Stimulated activated memory B cell treated with anti-CD40 and anti-IgM and Interleukin-4, amounts not matched to agents 10 μg/mL and 1 μg/mL and 100 μg/mL, for 72 hours (primary cell): ENCODE results near the gene DYNLRB1.

ENCODE experiments used
- ATAC-seq: fragments of 150-1000 bp; cut with Tn5 transposase; 2 replicates; pipeline ENCODE4 v1.10.0; 2021
- H3K27ac Mint-ChIP-seq: one replicate; pipeline ENCODE4 v1.8.0; 2022; ENCODE audit warnings: mild to moderate bottlenecking, mixed read lengths
- H3K27me3 Mint-ChIP-seq: one replicate; pipeline ENCODE4 v1.8.0; 2022; ENCODE audit warnings: mixed read lengths
- H3K36me3 Mint-ChIP-seq: one replicate; pipeline ENCODE4 v1.8.0; 2022; ENCODE audit warnings: mixed read lengths
- H3K4me1 Mint-ChIP-seq: one replicate; pipeline ENCODE4 v1.8.0; 2022; ENCODE audit warnings: mixed read lengths
- H3K4me3 Mint-ChIP-seq: one replicate; pipeline ENCODE4 v1.8.0; 2022; ENCODE audit warnings: mild to moderate bottlenecking, moderate library complexity, mixed read lengths
- H3K9me3 Mint-ChIP-seq: one replicate; pipeline ENCODE4 v1.8.0; 2022; ENCODE audit warnings: mixed read lengths

The DYNLRB1 gene

GRCh38 chr20:34549929-34550305 is 33.7 kb downstream of the DYNLRB1 start:
- H3K36me3 Mint-ChIP-seq: no peaks in the 10 kb centered on the region
- no peak for ATAC-seq
- no peaks in the 10 kb centered on the region for H3K9me3 Mint-ChIP-seq
- H3K27me3 Mint-ChIP-seq: peaks cover 12% of the 10 kb centered on the region
- no peak overlapping the region for H3K27ac Mint-ChIP-seq
- H3K4me1 Mint-ChIP-seq: peaks cover 6% of the 10 kb centered on the region
- no peak overlapping the region for H3K4me3 Mint-ChIP-seq

GRCh38 chr20:34552569-34552968 is 36.3 kb downstream of the DYNLRB1 start:
- Mint-ChIP-seq H3K27ac (peak overlapping the region; percentile 10), H3K9me3 (no peaks in the 10 kb centered on the region), H3K4me1 (peaks cover 6% of the 10 kb centered on the region), H3K27me3 (peaks cover 9% of the 10 kb centered on the region), H3K36me3 (no peaks in the 10 kb centered on the region), H3K4me3 (no peak overlapping the region)
- no peak for ATAC-seq

- Mint-ChIP-seq H3K4me1 (peaks cover 14% of the 10 kb centered on the region), H3K9me3 (no peaks in the 10 kb centered on the region), H3K4me3 (no peak overlapping the region), H3K27me3 (peaks cover under 1% of the 10 kb centered on the region), H3K27ac (no peak overlapping the region), H3K36me3 (no peaks in the 10 kb centered on the region)
- peak; percentile 12 for ATAC-seq
Observed at GRCh38 chr20:34553366-34553867, 37.2 kb downstream of the DYNLRB1 start.

GRCh38 chr20:34557936-34558319 is 41.7 kb downstream of the DYNLRB1 start:
- Mint-ChIP-seq H3K27ac (peak overlapping the region; percentile 89), H3K27me3 (no peaks in the 10 kb centered on the region), H3K4me3 (peak overlapping the region; percentile 87), H3K36me3 (no peaks in the 10 kb centered on the region), H3K4me1 (peaks cover 20% of the 10 kb centered on the region), H3K9me3 (no peaks in the 10 kb centered on the region)
- ATAC-seq: no peak

GRCh38 chr20:34558320-34559218 is 42.3 kb downstream of the DYNLRB1 start, which contains the start of gene MAP1LC3A:
MAP1LC3A (plus strand) TSS chr20:34558718; CDS start chr20:34558869, 151 bp downstream.
- Mint-ChIP-seq H3K4me3 (peak within 1 kb of the TSS; percentile 87), H3K27me3 (no peaks in the 10 kb centered on the region), H3K36me3 (no peaks in the 10 kb centered on the region), H3K4me1 (peaks cover 20% of the 10 kb centered on the region), H3K27ac (peak within 1 kb of the TSS; percentile 89), H3K9me3 (no peaks in the 10 kb centered on the region)
- peak; percentile 78 for ATAC-seq

GRCh38 chr20:34559311-34560140 is 43.3 kb downstream of the DYNLRB1 start:
- ATAC-seq: peak; percentile 31
- Mint-ChIP-seq H3K36me3 (peaks cover 2% of the 10 kb centered on the region), H3K27ac (peak overlapping the region; percentile 48), H3K4me1 (peaks cover 22% of the 10 kb centered on the region), H3K27me3 (no peaks in the 10 kb centered on the region), H3K4me3 (no peak overlapping the region), H3K9me3 (no peaks in the 10 kb centered on the region)

GRCh38 chr20:34560141-34560523 is 43.9 kb downstream of the DYNLRB1 start:
- H3K27me3 Mint-ChIP-seq: no peaks in the 10 kb centered on the region
- ATAC-seq: peak; percentile 3
- H3K27ac Mint-ChIP-seq: peak overlapping the region; percentile 48
- H3K4me3 Mint-ChIP-seq: peak overlapping the region; percentile 27
- H3K36me3 Mint-ChIP-seq: peaks cover 5% of the 10 kb centered on the region
- H3K4me1 Mint-ChIP-seq: peaks cover 26% of the 10 kb centered on the region
- H3K9me3 Mint-ChIP-seq: no peaks in the 10 kb centered on the region

- no peaks in the 10 kb centered on the region for H3K27me3 Mint-ChIP-seq
- H3K27ac Mint-ChIP-seq: peak overlapping the region; percentile 48
- no peaks in the 10 kb centered on the region for H3K9me3 Mint-ChIP-seq
- peaks cover 30% of the 10 kb centered on the region for H3K4me1 Mint-ChIP-seq
- H3K36me3 Mint-ChIP-seq: peaks cover 5% of the 10 kb centered on the region
- no peak overlapping the region for H3K4me3 Mint-ChIP-seq
- ATAC-seq: no peak
Observed at GRCh38 chr20:34560614-34561013, 44.4 kb downstream of the DYNLRB1 start.

GRCh38 chr20:34561661-34562060 is 45.4 kb downstream of the DYNLRB1 start:
- Mint-ChIP-seq H3K9me3 (no peaks in the 10 kb centered on the region), H3K27me3 (no peaks in the 10 kb centered on the region), H3K36me3 (peaks cover 5% of the 10 kb centered on the region), H3K27ac (peak overlapping the region; percentile 16), H3K4me3 (no peak overlapping the region), H3K4me1 (peaks cover 31% of the 10 kb centered on the region)
- no peak for ATAC-seq

GRCh38 chr20:34562641-34563040 is 46.4 kb downstream of the DYNLRB1 start:
- Mint-ChIP-seq H3K27ac (peak overlapping the region; percentile 9), H3K4me3 (no peak overlapping the region), H3K4me1 (peaks cover 31% of the 10 kb centered on the region), H3K36me3 (peaks cover 9% of the 10 kb centered on the region), H3K27me3 (no peaks in the 10 kb centered on the region), H3K9me3 (no peaks in the 10 kb centered on the region)
- ATAC-seq: no peak

GRCh38 chr20:34564833-34565232 is 48.6 kb downstream of the DYNLRB1 start:
- Mint-ChIP-seq H3K27me3 (no peaks in the 10 kb centered on the region), H3K4me3 (no peak overlapping the region), H3K27ac (no peak overlapping the region), H3K9me3 (no peaks in the 10 kb centered on the region), H3K4me1 (peaks cover 23% of the 10 kb centered on the region), H3K36me3 (peaks cover 18% of the 10 kb centered on the region)
- no peak for ATAC-seq

- Mint-ChIP-seq H3K27ac (no peak overlapping the region), H3K27me3 (no peaks in the 10 kb centered on the region), H3K9me3 (no peaks in the 10 kb centered on the region), H3K4me3 (no peak overlapping the region), H3K36me3 (peaks cover 30% of the 10 kb centered on the region), H3K4me1 (peaks cover 12% of the 10 kb centered on the region)
- ATAC-seq: no peak
Observed at GRCh38 chr20:34566978-34567891, 51.0 kb downstream of the DYNLRB1 start.

GRCh38 chr20:34567892-34568865 is 52.0 kb downstream of the DYNLRB1 start:
- Mint-ChIP-seq H3K27ac (no peak overlapping the region), H3K4me1 (peaks cover 12% of the 10 kb centered on the region), H3K9me3 (no peaks in the 10 kb centered on the region), H3K36me3 (peaks cover 32% of the 10 kb centered on the region), H3K4me3 (no peak overlapping the region), H3K27me3 (no peaks in the 10 kb centered on the region)
- no peak for ATAC-seq

- H3K9me3 Mint-ChIP-seq: no peaks in the 10 kb centered on the region
- H3K27ac Mint-ChIP-seq: no peak overlapping the region
- peaks cover 42% of the 10 kb centered on the region for H3K36me3 Mint-ChIP-seq
- ATAC-seq: no peak
- no peaks in the 10 kb centered on the region for H3K27me3 Mint-ChIP-seq
- peaks cover 8% of the 10 kb centered on the region for H3K4me1 Mint-ChIP-seq
- no peak overlapping the region for H3K4me3 Mint-ChIP-seq
Observed at GRCh38 chr20:34569598-34569997, 53.4 kb downstream of the DYNLRB1 start.
